ENCODE results near the gene ADRA2A.

The ADRA2A gene

DNA sequence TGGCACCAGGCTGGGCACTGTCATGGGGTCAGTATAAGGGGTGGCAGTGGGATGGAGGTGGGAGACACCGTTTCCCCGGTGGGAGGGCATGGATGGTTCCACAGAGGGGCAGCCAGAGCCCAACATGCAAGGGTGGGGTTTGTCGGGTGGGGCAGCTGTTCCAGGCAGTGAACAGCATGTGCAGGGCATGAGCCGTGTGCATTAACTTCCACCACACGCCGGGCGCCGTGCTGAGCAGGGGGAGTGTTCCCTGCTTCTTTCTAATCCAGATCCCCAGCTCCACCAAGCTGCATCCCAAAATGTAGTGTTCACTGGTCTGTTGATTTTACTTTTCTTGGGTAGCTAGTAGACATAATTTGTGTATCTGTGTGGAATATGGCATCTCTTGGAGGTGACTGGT is 29.3 kb downstream of the ADRA2A start:
- no peaks in the 10 kb centered on the region for H3K4me1 ChIP-seq (ENCODE audit: control insufficient read depth, insufficient read depth, low read length)
- CTCF ChIA-PET, result no interaction called here
- POLR2A ChIA-PET, result no interaction called here
- no peaks in the 10 kb centered on the region for H3K9me3 ChIP-seq (ENCODE audit: control insufficient read depth, insufficient read depth, low read depth, low read length)
- no peak overlapping the region for H3K4me3 ChIP-seq (ENCODE audit: low read depth, low read length)
- H3K36me3 ChIP-seq (ENCODE audit: control insufficient read depth in 2 of 2, insufficient read depth in 1 of 2, low read length in 2 of 2), result no peaks in the 10 kb centered on the region
- no peak overlapping the region for H3K27ac ChIP-seq (ENCODE audit: extremely low read depth, low read depth, low read length)
- TF ChIP-seq ZFP69B (tag by site-specific recombination; IDR thresholded peaks at IDR 0.05) (no peak), HOXA7 (CRISPR knock-in tag; IDR thresholded peaks at IDR 0.05; ENCODE audit: borderline replicate concordance) (no peak), ZNF473 (tag by site-specific recombination; IDR thresholded peaks at IDR 0.05) (no peak), WT1 (tag by site-specific recombination; IDR thresholded peaks at IDR 0.05) (no peak), ZNF211 (tag by site-specific recombination; IDR thresholded peaks at IDR 0.05; ENCODE audit: low read depth) (no peak), ZNF394 (tag by site-specific recombination; IDR thresholded peaks at IDR 0.05; ENCODE audit: borderline replicate concordance) (no peak), ZNF561 (tag by site-specific recombination; IDR thresholded peaks at IDR 0.05; ENCODE audit: borderline replicate concordance) (no peak), ZNF302 (tag by site-specific recombination; IDR thresholded peaks at IDR 0.05; ENCODE audit: low read depth) (no peak)

DNA sequence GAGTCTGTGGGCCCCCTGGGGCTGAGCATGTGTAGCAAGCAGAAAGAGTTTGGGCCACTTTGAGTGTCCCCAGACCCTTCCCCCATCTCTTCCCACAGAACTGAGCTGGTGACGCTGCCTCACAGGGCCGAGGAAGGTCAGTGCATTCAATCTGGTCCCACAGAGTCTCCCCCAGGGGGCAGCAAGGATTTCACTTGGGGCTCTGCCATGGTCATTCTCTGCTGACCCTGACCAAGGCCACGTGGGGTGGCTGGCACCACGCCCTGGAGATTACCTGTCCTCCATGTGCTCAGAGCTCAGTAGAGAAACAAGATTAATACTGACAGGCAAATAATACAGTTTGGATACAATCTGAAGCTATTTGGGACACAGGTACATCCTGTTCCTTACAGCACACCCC is 30.2 kb downstream of the ADRA2A start:
- ChIA-PET POLR2A (no interaction called here), CTCF (interaction anchor here (1.0 kb wide), 1 partner anchor 9 kb away, joined by 3 read pairs; no protein-coding TSS in a partner anchor)
- H3K9me3 ChIP-seq (ENCODE audit: control insufficient read depth, insufficient read depth, low read depth, low read length), result no peaks in the 10 kb centered on the region
- TF ChIP-seq ZBTB1 (tag by site-specific recombination; IDR thresholded peaks at IDR 0.05) (no peak), SETDB1 (IDR thresholded peaks at IDR 0.05; ENCODE audit: insufficient read length, low read length) (no peak), ZNF416 (tag by site-specific recombination; IDR thresholded peaks at IDR 0.05) (no peak), ZSCAN30 (tag by site-specific recombination; IDR thresholded peaks at IDR 0.05) (no peak), ZNF544 (tag by site-specific recombination; IDR thresholded peaks at IDR 0.05) (no peak), GLIS1 (tag by site-specific recombination; IDR thresholded peaks at IDR 0.05) (no peak), ZNF654 (tag by site-specific recombination; IDR thresholded peaks at IDR 0.05; ENCODE audit: low read depth) (no peak), ZNF837 (tag by site-specific recombination; IDR thresholded peaks at IDR 0.05) (no peak), ZNF341 (tag by site-specific recombination; IDR thresholded peaks at IDR 0.05; ENCODE audit: low read depth) (no peak), ZNF366 (tag by site-specific recombination; conservative IDR thresholded peaks at IDR 0.05) (no peak), ZNF24 (tag by site-specific recombination; IDR thresholded peaks at IDR 0.05) (no peak), OSR2 (tag by site-specific recombination; IDR thresholded peaks at IDR 0.05) (no peak), GLI2 (tag by site-specific recombination; IDR thresholded peaks at IDR 0.05; ENCODE audit: borderline replicate concordance, low read depth) (no peak), YY1 (tag by site-specific recombination; IDR thresholded peaks at IDR 0.05) (no peak)
- TF ChIP-seq, protein P1, sequence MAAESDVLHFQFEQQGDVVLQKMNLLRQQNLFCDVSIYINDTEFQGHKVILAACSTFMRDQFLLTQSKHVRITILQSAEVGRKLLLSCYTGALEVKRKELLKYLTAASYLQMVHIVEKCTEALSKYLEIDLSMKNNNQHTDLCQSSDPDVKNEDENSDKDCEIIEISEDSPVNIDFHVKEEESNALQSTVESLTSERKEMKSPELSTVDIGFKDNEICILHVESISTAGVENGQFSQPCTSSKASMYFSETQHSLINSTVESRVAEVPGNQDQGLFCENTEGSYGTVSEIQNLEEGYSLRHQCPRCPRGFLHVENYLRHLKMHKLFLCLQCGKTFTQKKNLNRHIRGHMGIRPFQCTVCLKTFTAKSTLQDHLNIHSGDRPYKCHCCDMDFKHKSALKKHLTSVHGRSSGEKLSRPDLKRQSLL (tag by site-specific recombination; IDR thresholded peaks at IDR 0.05), result no peak
- TF ChIP-seq, protein P2, sequence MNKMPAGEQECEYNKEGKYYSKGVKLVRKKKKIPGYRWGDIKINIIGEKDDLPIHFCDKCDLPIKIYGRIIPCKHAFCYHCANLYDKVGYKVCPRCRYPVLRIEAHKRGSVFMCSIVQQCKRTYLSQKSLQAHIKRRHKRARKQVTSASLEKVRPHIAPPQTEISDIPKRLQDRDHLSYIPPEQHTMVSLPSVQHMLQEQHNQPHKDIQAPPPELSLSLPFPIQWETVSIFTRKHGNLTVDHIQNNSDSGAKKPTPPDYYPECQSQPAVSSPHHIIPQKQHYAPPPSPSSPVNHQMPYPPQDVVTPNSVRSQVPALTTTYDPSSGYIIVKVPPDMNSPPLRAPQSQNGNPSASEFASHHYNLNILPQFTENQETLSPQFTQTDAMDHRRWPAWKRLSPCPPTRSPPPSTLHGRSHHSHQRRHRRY (tag by site-specific recombination; IDR thresholded peaks at IDR 0.05), result no peak
- TF ChIP-seq, protein P3, sequence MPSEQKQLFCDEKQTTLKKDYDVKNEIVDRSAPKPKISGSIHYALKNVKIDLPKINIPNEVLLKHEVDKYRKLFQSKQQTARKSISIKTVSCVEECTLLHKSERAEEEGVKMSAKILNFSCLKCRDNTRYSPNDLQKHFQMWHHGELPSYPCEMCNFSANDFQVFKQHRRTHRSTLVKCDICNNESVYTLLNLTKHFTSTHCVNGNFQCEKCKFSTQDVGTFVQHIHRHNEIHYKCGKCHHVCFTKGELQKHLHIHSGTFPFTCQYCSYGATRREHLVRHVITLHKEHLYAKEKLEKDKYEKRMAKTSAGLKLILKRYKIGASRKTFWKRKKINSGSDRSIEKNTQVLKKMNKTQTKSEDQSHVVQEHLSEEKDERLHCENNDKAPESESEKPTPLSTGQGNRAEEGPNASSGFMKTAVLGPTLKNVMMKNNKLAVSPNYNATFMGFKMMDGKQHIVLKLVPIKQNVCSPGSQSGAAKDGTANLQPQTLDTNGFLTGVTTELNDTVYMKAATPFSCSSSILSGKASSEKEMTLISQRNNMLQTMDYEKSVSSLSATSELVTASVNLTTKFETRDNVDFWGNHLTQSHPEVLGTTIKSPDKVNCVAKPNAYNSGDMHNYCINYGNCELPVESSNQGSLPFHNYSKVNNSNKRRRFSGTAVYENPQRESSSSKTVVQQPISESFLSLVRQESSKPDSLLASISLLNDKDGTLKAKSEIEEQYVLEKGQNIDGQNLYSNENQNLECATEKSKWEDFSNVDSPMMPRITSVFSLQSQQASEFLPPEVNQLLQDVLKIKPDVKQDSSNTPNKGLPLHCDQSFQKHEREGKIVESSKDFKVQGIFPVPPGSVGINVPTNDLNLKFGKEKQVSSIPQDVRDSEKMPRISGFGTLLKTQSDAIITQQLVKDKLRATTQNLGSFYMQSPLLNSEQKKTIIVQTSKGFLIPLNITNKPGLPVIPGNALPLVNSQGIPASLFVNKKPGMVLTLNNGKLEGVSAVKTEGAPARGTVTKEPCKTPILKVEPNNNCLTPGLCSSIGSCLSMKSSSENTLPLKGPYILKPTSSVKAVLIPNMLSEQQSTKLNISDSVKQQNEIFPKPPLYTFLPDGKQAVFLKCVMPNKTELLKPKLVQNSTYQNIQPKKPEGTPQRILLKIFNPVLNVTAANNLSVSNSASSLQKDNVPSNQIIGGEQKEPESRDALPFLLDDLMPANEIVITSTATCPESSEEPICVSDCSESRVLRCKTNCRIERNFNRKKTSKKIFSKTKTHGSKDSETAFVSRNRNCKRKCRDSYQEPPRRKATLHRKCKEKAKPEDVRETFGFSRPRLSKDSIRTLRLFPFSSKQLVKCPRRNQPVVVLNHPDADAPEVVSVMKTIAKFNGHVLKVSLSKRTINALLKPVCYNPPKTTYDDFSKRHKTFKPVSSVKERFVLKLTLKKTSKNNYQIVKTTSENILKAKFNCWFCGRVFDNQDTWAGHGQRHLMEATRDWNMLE (tag by site-specific recombination; conservative IDR thresholded peaks at IDR 0.05; ENCODE audit: low read depth), result no peak
- TF ChIP-seq, protein P4, sequence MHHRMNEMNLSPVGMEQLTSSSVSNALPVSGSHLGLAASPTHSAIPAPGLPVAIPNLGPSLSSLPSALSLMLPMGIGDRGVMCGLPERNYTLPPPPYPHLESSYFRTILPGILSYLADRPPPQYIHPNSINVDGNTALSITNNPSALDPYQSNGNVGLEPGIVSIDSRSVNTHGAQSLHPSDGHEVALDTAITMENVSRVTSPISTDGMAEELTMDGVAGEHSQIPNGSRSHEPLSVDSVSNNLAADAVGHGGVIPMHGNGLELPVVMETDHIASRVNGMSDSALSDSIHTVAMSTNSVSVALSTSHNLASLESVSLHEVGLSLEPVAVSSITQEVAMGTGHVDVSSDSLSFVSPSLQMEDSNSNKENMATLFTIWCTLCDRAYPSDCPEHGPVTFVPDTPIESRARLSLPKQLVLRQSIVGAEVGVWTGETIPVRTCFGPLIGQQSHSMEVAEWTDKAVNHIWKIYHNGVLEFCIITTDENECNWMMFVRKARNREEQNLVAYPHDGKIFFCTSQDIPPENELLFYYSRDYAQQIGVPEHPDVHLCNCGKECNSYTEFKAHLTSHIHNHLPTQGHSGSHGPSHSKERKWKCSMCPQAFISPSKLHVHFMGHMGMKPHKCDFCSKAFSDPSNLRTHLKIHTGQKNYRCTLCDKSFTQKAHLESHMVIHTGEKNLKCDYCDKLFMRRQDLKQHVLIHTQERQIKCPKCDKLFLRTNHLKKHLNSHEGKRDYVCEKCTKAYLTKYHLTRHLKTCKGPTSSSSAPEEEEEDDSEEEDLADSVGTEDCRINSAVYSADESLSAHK (tag by site-specific recombination; IDR thresholded peaks at IDR 0.05), result no peak

More for the DNA sequence above, 30.2 kb downstream of the ADRA2A start:
- Histone ChIP-seq H3K27ac (ENCODE audit: extremely low read depth, low read depth, low read length) (no peak overlapping the region), H3K36me3 (ENCODE audit: control insufficient read depth in 2 of 2, insufficient read depth in 1 of 2, low read length in 2 of 2) (no peaks in the 10 kb centered on the region), H3K4me3 (ENCODE audit: low read depth, low read length) (no peak overlapping the region), H3K4me1 (ENCODE audit: control insufficient read depth, insufficient read depth, low read length) (no peaks in the 10 kb centered on the region)

Measured in HEK293 (cell line).